HFFc6 (cell line): ENCODE data around the gene IRAK3. TPM values are rescaled to one million over a fixed set of nuclear protein-coding genes. Genes with fewer than 3 reads are reported as not detected.

Source experiments
- DNase-seq: peaks from one replicate; pipeline ENCODE4 v3.0.0-alpha.2; 2018
- H3K27ac Mint-ChIP-seq: 2 replicates; pipeline ENCODE4 v1.8.0; 2020; ENCODE audit warnings: mild to moderate bottlenecking, mixed read lengths
- H3K27me3 Mint-ChIP-seq: 2 replicates; pipeline ENCODE4 v1.8.0; 2021; ENCODE audit warnings: mild to moderate bottlenecking, moderate library complexity, mixed read lengths; ENCODE audit not compliant: insufficient read depth
- H3K36me3 Mint-ChIP-seq: 2 replicates; pipeline ENCODE4 v1.8.0; 2021; ENCODE audit warnings: low read depth, mixed read lengths
- H3K4me1 Mint-ChIP-seq: 2 replicates; pipeline ENCODE4 v1.8.0; 2020; ENCODE audit warnings: low read depth, mixed read lengths
- H3K4me3 Mint-ChIP-seq: 2 replicates; pipeline ENCODE4 v1.8.0; 2020; ENCODE audit warnings: mild to moderate bottlenecking, moderate library complexity, mixed read lengths
- H3K9me3 Mint-ChIP-seq: 2 replicates; pipeline ENCODE4 v1.8.0; 2020; ENCODE audit warnings: mild to moderate bottlenecking, mixed read lengths
- long read RNA-seq: library from polyadenylated mRNA; unstranded; transcript quantifications from one replicate; pipeline ENCODE4 v2.0.0, GENCODE V29; 2019
- total RNA-seq, 6 experiments: library from RNA; stranded (reverse); fragmentation: NEBNext Ultra II Directional; extraction: Animal tissue kit (Norgen Biotek cat#: 25700); gene quantifications; 2 replicates in 1 of 6; 3 replicates in 5 of 6; pipeline ENCODE4 v1.2.3, GENCODE V29; 2021
- TF ChIP-seq, protein P1 (sequence below): fragments of 200-600 bp; sonication (generic); IDR thresholded peaks from 2 replicates; pipeline ENCODE4 v1.5.0; 2021; ENCODE audit warnings: antibody characterized with exemption, mild to moderate bottlenecking

IRAK3 gene
- total RNA-seq, result 1 to 10 TPM in 5 of 6 experiments, under 1 TPM in 1; 0.83 to 4.7 (median 3.6) TPM
- long read RNA-seq, partial matches to known transcripts, result 0 of 1 reads
- long read RNA-seq, other reads (novel, unspliced or antisense), result 1 of 1 reads

DNA sequence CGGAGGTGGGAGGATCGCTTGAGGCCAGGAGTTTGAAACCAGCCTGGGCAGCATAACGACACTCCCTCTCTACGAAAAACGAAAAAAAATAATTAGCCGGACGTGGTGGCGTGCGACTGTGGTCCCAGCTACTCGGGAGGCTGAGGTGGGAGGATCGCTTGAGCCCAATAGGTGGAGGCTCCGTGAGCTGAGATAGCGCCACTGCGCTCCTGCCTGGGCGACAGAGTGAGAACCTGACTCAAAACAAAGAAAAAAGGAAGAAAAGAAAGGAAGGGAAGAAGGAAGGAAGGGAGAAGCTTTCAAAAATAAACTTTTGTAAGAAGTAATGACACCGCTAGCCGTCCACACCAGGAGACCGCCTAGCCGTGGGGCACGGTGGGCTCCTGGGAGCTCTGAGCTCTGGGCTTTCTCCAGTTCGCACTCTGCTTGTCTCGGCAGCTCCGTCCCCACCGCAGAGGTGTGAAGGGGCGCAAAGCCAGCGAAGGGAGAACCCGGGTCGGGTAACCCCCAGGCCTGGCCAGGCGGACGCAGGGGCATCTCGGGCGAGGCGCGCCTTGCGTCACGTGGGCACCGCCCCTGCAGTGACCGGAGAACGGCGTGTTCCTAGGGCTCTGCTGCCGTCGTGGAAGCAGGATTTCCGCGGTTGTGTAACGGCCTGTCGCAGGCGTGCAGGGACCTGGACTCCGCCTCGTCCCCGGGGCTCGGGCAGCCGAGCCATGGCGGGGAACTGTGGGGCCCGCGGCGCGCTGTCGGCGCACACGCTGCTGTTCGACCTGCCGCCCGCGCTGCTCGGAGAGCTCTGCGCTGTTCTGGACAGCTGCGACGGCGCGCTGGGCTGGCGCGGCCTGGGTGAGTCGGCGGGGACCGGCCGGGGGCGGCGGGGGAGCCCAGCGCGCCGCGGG lies at the start of gene IRAK3:
Gene IRAK3 (plus strand): TSS at position 631 of the 902 bp plus-strand sequence. CDS start 86 bp downstream, at position 717.
- H3K4me1 Mint-ChIP-seq, result peaks cover 15% of the 10 kb centered on the region
- peak within 1 kb of the TSS; percentile 58 for H3K27ac Mint-ChIP-seq
- no peak for DNase-seq
- TF ChIP-seq, protein P1, sequence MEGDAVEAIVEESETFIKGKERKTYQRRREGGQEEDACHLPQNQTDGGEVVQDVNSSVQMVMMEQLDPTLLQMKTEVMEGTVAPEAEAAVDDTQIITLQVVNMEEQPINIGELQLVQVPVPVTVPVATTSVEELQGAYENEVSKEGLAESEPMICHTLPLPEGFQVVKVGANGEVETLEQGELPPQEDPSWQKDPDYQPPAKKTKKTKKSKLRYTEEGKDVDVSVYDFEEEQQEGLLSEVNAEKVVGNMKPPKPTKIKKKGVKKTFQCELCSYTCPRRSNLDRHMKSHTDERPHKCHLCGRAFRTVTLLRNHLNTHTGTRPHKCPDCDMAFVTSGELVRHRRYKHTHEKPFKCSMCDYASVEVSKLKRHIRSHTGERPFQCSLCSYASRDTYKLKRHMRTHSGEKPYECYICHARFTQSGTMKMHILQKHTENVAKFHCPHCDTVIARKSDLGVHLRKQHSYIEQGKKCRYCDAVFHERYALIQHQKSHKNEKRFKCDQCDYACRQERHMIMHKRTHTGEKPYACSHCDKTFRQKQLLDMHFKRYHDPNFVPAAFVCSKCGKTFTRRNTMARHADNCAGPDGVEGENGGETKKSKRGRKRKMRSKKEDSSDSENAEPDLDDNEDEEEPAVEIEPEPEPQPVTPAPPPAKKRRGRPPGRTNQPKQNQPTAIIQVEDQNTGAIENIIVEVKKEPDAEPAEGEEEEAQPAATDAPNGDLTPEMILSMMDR, result no peak
- peaks cover 6% of the 10 kb centered on the region for H3K36me3 Mint-ChIP-seq
- peak within 1 kb of the TSS; percentile 78 for H3K4me3 Mint-ChIP-seq
- H3K27me3 Mint-ChIP-seq, result peaks cover 10% of the 10 kb centered on the region; the same call in 1 of the 2 replicates
- H3K9me3 Mint-ChIP-seq, result peaks cover 6% of the 10 kb centered on the region; the same call in 1 of the 2 replicates

- no peaks in the 10 kb centered on the region; the same call in 1 of the 2 replicates for H3K4me1 Mint-ChIP-seq
- DNase-seq, result no peak
- H3K27ac Mint-ChIP-seq, result no peak overlapping the region
- TF ChIP-seq, protein P1, result no peak
- H3K36me3 Mint-ChIP-seq, result peaks cover 60% of the 10 kb centered on the region
- peaks cover 29% of the 10 kb centered on the region for H3K9me3 Mint-ChIP-seq
- no peaks in the 10 kb centered on the region for H3K27me3 Mint-ChIP-seq
- no peak overlapping the region for H3K4me3 Mint-ChIP-seq
These were observed 49.7 kb upstream of the IRAK3 start for GRCh38 chr12:66139328-66139727.

GRCh38 chr12:66140731-66141130 lies 48.3 kb upstream of the IRAK3 start:
- no peak for DNase-seq
- peaks cover 29% of the 10 kb centered on the region for H3K9me3 Mint-ChIP-seq
- TF ChIP-seq, protein P1, result no peak
- no peak overlapping the region for H3K4me3 Mint-ChIP-seq
- H3K4me1 Mint-ChIP-seq, result peaks cover 14% of the 10 kb centered on the region
- no peak overlapping the region for H3K27ac Mint-ChIP-seq
- peaks cover 71% of the 10 kb centered on the region for H3K36me3 Mint-ChIP-seq
- no peaks in the 10 kb centered on the region for H3K27me3 Mint-ChIP-seq

DNA sequence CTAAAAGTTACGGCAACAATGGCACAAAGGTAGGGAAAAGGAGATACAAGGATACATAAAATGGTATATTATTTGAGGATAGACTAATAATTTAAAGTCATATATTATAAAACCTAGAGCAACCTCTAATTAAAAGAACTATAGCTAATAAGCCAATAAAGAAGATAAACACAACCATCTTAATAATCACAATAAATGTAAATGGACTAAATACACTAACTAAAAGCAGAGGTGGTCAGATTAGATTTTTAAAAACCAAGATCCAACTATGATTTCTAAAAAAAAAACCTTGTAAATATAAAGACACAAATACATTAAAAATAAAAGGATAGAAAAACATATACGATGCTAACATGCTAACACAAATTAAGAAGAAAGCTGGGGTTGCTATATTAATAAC lies 47.7 kb upstream of the IRAK3 start:
- Mint-ChIP-seq H3K27me3 (no peaks in the 10 kb centered on the region), H3K36me3 (peaks cover 71% of the 10 kb centered on the region), H3K4me1 (peaks cover 17% of the 10 kb centered on the region), H3K9me3 (peaks cover 29% of the 10 kb centered on the region), H3K27ac (no peak overlapping the region), H3K4me3 (no peak overlapping the region)
- DNase-seq, result no peak
- TF ChIP-seq, protein P1, result no peak

DNA sequence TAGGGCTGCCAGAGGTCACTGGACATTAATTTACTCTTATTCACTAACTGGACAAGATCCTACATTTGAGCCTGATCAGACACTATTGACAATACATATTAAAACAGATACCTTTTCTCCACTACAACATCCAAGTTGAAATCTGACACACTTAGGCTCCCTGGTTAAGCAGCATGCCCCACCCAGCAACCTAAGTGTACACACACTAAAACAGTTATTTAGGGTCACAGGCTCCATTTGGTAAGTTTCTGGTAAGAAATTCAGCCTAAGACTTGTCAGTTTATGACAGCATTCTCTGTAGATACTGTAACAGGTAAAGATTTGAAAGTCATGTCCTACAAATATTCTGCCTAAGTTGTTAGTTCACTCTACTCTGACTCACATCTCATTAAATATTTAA lies 46.2 kb upstream of the IRAK3 start:
- Mint-ChIP-seq H3K36me3 (peaks cover 67% of the 10 kb centered on the region), H3K27me3 (no peaks in the 10 kb centered on the region), H3K9me3 (peaks cover 29% of the 10 kb centered on the region), H3K4me1 (peaks cover 17% of the 10 kb centered on the region), H3K27ac (no peak overlapping the region), H3K4me3 (no peak overlapping the region)
- TF ChIP-seq, protein P1, result no peak
- no peak for DNase-seq
